GM12874 (cell line): ENCODE results near the gene CTSE.
A peak's percentile ranks its signal among the peaks of the same experiment; 100 is the strongest.

Experiments used
- TF ChIP-seq, protein P1 (sequence below): IDR thresholded peaks from 2 replicates; pipeline ENCODE4 v1.5.1; 2011; ENCODE audit warnings: low read depth, mild to moderate bottlenecking, control low read depth, low read length, moderate library complexity; ENCODE audit not compliant: insufficient read depth

Gene CTSE

DNA sequence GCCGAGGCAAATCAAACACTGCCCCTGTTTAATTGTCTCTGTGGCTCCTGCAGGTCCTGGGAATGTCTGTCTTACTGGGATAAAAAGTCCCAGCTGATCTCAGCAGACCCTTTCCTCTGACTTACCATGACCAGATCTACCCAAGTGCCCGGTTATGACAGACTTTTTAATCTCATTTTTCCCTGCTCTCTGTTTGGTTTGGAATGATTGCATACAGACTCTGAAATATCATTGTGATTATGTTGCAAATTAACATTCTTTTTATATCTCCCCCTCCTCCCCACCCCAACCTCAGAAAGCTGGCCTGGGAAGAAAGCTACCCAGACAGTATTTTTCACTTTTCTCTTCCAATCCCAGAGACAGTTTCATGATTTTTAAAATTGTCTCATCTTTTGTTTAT is 36.8 kb downstream of the CTSE start:
- TF ChIP-seq, protein P1, sequence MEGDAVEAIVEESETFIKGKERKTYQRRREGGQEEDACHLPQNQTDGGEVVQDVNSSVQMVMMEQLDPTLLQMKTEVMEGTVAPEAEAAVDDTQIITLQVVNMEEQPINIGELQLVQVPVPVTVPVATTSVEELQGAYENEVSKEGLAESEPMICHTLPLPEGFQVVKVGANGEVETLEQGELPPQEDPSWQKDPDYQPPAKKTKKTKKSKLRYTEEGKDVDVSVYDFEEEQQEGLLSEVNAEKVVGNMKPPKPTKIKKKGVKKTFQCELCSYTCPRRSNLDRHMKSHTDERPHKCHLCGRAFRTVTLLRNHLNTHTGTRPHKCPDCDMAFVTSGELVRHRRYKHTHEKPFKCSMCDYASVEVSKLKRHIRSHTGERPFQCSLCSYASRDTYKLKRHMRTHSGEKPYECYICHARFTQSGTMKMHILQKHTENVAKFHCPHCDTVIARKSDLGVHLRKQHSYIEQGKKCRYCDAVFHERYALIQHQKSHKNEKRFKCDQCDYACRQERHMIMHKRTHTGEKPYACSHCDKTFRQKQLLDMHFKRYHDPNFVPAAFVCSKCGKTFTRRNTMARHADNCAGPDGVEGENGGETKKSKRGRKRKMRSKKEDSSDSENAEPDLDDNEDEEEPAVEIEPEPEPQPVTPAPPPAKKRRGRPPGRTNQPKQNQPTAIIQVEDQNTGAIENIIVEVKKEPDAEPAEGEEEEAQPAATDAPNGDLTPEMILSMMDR = no peak

DNA sequence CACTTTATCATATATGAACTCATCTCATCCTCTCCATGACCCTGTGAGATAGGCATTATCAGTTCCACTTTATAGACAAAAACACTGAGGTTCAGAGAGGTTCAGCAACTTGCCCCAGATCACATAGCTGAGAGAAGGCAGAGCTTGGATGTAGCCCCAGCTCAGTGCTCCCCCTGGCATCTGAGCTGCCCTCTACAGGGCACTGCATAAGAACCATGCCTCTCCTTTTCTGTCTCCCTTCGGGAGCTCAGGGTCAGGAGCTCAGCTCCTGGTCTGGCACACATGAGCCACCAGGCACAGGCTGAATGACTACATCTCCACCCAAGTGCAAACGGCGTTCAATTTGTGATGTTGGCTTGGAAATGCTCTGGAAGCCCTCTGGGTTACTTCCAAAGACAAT is 37.4 kb downstream of the CTSE start:
- TF ChIP-seq, protein P1 = 0 out of 2 replicates have a peak, but pooled peaks have one; percentile 6

DNA sequence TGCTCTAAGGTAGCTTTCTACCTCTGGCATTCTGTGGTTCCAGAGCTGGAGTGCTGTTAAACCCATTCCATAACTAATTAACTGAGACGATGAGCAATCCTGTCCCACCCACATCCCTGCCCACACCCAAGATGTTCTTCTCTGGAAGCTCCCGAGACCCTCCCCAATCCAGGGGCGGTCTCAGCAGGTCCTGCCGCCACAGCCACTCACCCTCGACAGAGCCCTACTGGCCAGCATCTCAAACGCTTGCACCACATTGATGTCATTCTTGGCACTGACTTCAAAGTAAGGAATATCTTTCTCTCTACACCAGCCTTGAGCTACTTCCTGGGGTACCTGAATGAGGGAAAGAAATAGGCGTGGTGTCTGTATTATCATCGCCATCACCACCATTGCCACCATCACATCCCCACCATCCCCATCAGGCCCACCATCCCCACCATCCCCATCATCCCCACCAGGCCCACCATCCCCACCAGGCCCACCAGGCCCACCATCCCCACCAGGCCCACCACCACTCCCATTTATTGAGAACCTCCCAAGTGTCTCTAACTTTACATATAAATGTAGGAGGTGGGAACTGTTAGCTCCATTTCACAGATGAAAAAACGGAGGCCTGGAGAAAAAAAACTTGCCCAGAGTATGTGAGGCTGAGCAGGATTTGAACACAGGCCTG is 38.2 kb downstream of the CTSE start:
- TF ChIP-seq, protein P1 = no peak

DNA sequence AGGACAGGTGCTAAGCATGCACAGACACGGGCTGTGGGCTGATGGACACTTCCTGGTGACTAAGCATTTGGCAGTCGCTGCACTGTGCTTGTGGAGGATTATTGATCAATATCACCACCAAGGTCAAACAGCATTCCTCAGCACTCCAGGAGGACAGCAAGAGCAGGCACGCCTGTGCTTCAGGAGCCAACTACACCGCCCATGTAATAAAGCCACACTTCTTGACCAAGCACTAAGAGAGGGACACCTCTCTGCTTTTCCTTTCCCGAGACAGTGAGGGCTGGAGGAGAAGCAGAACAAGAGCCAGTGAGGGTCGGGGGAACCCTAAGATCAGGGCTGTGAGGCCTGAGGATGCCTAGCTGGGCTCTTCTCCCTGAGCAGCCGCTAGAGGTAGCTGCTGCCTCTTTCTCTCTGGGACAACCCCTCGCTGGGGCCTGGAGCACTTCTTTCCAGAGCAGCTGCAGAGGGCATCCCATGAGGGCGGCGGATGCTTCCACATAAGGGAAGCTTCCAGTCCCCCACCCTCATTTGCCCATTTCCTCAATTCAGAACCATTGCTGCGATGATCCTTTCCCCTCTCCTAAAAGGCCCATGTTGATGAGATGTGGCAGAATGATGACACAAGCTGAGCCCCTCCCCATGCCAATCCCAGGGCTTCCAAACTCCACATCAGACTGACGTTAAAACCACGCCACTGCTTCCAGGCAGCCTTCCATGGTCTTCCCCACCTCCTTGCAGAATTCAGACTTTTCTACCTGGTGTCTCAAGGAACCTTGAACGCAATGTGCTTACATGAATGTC is 39.6 kb downstream of the CTSE start:
- TF ChIP-seq, protein P1 = peak; percentile 97

DNA sequence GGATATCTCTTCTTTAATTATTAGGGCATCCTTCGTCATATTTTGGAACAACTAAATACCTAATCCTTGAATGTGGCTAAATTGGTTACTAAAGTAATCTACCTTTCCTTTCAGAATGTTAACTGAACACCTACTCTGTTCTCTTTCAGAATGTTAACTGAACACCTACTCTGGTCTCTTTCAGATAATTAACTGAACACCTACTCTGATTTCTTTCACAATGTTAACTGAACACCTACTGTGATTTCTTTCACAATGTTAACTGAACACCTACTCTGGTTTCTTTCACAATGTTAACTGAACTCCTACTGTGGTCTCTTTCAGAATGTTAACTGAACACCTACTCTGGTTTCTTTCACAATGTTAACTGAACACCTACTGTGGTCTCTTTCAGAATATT is 42.4 kb downstream of the CTSE start:
- TF ChIP-seq, protein P1 = no peak

DNA sequence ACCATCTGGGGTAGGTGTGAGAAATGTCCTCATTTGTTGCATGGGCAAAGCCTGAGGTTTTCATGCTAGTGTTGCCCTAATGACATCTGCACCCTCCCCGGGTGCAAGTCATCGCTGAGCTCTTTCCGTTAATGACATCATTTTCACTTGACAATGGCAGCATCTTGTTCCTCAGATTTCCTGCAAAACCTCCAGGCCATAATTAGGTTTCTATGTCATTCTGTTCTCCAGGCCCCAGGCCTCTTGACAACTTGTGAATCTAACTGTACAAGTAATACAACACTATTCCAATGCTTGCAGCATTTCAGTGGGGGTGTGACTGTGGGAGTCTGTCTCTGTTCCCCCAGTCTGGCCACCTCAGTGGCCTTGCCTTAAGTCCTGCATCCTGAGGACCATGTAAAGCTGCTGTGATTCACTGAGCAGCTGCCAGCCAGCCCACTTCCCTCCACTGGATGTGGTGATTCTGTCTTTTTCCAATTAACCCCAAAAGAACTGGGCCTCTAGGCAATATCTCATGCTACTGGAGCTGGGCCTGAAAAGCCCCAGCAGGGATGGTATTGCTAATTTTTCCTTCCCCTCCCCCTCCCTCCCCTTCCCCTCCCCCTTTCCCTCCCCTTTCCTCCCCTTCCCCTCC is 43.3 kb downstream of the CTSE start:
- TF ChIP-seq, protein P1 = no peak

DNA sequence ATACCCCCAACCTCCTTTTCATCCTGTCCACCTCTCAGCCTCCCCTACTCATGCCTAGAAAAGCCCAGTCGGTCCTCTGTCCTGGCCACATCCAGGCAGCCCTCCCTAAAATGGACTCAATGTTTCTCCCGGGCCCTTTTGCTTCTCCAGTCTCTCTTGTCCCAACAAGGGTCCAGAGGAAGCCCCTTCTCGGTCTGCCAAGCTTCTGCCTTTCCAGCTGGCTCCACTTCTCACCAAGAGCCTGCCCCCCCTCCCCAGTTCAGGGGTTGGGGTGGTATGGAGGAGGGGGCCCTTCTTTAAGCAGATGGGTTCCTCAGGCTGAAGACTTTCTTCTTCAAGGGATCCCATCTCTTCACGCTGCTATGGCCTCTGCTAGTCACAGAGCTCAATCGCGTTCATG is 44.4 kb downstream of the CTSE start:
- TF ChIP-seq, protein P1 = no peak
